Epithelial cell of esophagus (primary cell): Measurements from ENCODE around the gene KRTAP10-2.
"Not testable (repeated sequence)": the region's sequence is repeated elsewhere in the genome, so short reads cannot be mapped to it uniquely, and the experiment has no call there.

Source experiments
- DNase-seq: peaks from one replicate; pipeline ENCODE4 v3.0.0; 2010; ENCODE audit warnings: low read depth
- H3K4me3 ChIP-seq: 2 replicates; pipeline ENCODE4 v1.5.1; 2011; ENCODE audit warnings: mild to moderate bottlenecking, low read length, control low read depth
- CTCF ChIP-seq: IDR thresholded peaks from 2 replicates; pipeline ENCODE4 v1.5.1; 2011; ENCODE audit warnings: low read depth, mild to moderate bottlenecking, low read length, control low read depth, inconsistent platforms; ENCODE audit not compliant: insufficient read depth; ENCODE audit errors: missing control alignments

Gene KRTAP10-2

GRCh38 chr21:44594406-44594916 lies 43.2 kb upstream of the KRTAP10-2 start:
- TF ChIP-seq CTCF: no peak
- H3K4me3 ChIP-seq: no peak overlapping the region
- DNase-seq: no peak

- H3K4me3 ChIP-seq: no peak overlapping the region
- no peak for TF ChIP-seq CTCF
- DNase-seq: no peak
These were observed 42.5 kb upstream of the KRTAP10-2 start for GRCh38 chr21:44593598-44594405.

GRCh38 chr21:44592446-44593311 lies 41.4 kb upstream of the KRTAP10-2 start, which contains the start of gene KRTAP10-6:
Gene KRTAP10-6, minus strand, starts transcription at chr21:44592505. Its CDS starts 21 bp downstream, at chr21:44592484.
- H3K4me3 ChIP-seq: no peak within 1 kb of the TSS
- no peak for DNase-seq
- no peak for TF ChIP-seq CTCF

GRCh38 chr21:44591801-44592130 lies 40.5 kb upstream of the KRTAP10-2 start:
- DNase-seq, H3K4me3 ChIP-seq: not testable (repeated sequence)

- not testable (repeated sequence) for H3K4me3 ChIP-seq, DNase-seq
These were observed 39.8 kb upstream of the KRTAP10-2 start for GRCh38 chr21:44590897-44591800.

GRCh38 chr21:44590311-44590721 lies 39.0 kb upstream of the KRTAP10-2 start:
- TF ChIP-seq CTCF: no peak
- no peak for DNase-seq
- no peak overlapping the region for H3K4me3 ChIP-seq

- TF ChIP-seq CTCF: no peak
- H3K4me3 ChIP-seq: no peak overlapping the region
- DNase-seq: no peak
These were observed 38.4 kb upstream of the KRTAP10-2 start for GRCh38 chr21:44589586-44590305.
